Measurements from ENCODE around the gene NTN5.
"Not testable (repeated sequence)": the region's sequence is repeated elsewhere in the genome, so short reads cannot be mapped to it uniquely, and the experiment has no call there.

Gene NTN5, protein sequence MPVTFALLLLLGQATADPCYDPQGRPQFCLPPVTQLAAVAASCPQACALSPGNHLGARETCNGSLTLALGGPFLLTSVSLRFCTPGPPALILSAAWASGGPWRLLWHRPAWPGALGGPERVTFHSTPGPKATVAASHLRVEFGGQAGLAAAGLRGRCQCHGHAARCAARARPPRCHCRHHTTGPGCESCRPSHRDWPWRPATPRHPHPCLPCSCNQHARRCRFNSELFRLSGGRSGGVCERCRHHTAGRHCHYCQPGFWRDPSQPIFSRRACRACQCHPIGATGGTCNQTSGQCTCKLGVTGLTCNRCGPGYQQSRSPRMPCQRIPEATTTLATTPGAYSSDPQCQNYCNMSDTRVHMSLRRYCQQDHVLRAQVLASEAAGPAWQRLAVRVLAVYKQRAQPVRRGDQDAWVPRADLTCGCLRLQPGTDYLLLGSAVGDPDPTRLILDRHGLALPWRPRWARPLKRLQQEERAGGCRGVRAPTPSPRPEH

DNA sequence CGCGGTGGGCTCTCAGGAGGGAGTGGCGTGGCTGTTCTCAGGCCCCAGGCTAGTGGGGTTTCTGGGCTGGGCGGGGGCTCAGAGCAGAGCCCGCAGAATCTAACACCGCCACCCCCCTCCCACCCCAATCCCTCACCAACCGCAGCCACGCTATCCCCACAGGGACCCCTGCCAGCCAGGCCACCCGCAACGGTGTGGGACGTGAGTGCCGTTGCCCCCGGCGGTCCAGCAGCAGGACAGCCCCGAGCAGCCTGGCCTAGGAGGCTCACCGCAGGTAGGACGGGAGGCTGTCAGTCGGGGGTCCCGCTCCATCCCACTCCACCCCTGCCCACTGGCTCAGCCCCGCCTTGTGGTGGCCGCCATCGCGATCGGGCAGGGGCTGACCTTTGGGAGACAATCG, at the start of gene NTN5:
TSS of gene NTN5 (minus strand) at position 24 of the 400 bp plus-strand sequence. CDS start 2,031 bp downstream, outside the sequence.
- TF ChIP-seq, protein P1, sequence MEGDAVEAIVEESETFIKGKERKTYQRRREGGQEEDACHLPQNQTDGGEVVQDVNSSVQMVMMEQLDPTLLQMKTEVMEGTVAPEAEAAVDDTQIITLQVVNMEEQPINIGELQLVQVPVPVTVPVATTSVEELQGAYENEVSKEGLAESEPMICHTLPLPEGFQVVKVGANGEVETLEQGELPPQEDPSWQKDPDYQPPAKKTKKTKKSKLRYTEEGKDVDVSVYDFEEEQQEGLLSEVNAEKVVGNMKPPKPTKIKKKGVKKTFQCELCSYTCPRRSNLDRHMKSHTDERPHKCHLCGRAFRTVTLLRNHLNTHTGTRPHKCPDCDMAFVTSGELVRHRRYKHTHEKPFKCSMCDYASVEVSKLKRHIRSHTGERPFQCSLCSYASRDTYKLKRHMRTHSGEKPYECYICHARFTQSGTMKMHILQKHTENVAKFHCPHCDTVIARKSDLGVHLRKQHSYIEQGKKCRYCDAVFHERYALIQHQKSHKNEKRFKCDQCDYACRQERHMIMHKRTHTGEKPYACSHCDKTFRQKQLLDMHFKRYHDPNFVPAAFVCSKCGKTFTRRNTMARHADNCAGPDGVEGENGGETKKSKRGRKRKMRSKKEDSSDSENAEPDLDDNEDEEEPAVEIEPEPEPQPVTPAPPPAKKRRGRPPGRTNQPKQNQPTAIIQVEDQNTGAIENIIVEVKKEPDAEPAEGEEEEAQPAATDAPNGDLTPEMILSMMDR (IDR thresholded peaks at IDR 0.05; ENCODE audit: borderline replicate concordance, insufficient read depth, low read depth, low read length): no peak
- no peak within 1 kb of the TSS for H3K4me3 ChIP-seq (ENCODE audit: low read depth, low read length)

- TF ChIP-seq, protein P1 (IDR thresholded peaks at IDR 0.05; ENCODE audit: borderline replicate concordance, insufficient read depth, low read depth, low read length): no peak
- no peak overlapping the region for H3K4me3 ChIP-seq (ENCODE audit: low read depth, low read length)
These were observed 49.4 kb upstream of the NTN5 start for GRCh38 chr19:48722196-48722708.

- TF ChIP-seq, protein P1 (IDR thresholded peaks at IDR 0.05; ENCODE audit: borderline replicate concordance, insufficient read depth, low read depth, low read length): no peak
- H3K4me3 ChIP-seq (ENCODE audit: low read depth, low read length): peak overlapping the region; percentile 70
These were observed 47.9 kb upstream of the NTN5 start for GRCh38 chr19:48720613-48721296.

- TF ChIP-seq, protein P1 (IDR thresholded peaks at IDR 0.05; ENCODE audit: borderline replicate concordance, insufficient read depth, low read depth, low read length): no peak
- peak overlapping the region; percentile 44 for H3K4me3 ChIP-seq (ENCODE audit: low read depth, low read length)
These were observed 47.4 kb upstream of the NTN5 start for GRCh38 chr19:48720251-48720612.

GRCh38 chr19:48719263-48720171, 46.7 kb upstream of the NTN5 start, which contains the start of gene MAMSTR:
MAMSTR (minus strand) TSS chr19:48719725; CDS start chr19:48719031, 694 bp downstream.
- peak within 1 kb of the TSS; percentile 44 for H3K4me3 ChIP-seq (ENCODE audit: low read depth, low read length)
- TF ChIP-seq, protein P1 (IDR thresholded peaks at IDR 0.05; ENCODE audit: borderline replicate concordance, insufficient read depth, low read depth, low read length): no peak

- H3K4me3 ChIP-seq (ENCODE audit: low read depth, low read length): no peak overlapping the region
- TF ChIP-seq, protein P1 (IDR thresholded peaks at IDR 0.05; ENCODE audit: borderline replicate concordance, insufficient read depth, low read depth, low read length): no peak
These were observed 46.0 kb upstream of the NTN5 start for GRCh38 chr19:48718711-48719231.

DNA sequence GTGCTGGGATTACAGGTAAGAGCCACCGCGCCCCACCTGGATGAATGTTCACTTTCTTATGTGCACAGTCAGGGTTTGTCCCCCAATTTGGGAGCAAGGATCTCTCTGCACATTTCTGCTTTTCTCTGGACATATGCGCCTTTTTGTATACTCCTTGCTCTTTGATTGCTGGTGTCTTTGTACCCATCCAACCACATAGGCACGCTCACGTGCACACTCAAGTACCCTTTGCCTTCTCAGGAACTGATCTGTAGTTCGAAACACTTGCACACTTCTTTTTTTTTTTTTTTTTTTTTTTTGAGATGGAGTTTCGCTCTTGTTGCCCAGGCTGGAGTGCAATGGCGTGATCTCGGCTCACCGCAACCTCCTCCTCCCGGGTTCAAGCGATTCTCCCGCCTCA, 45.3 kb upstream of the NTN5 start:
- H3K4me3 ChIP-seq (ENCODE audit: low read depth, low read length): not testable (repeated sequence)
